ENCODE measurements around the gene OPA1. TPM values are rescaled to one million over a fixed set of nuclear protein-coding genes. Genes with fewer than 3 reads are reported as not detected.

Gene OPA1
- total RNA-seq, 1 experiment from 2014 or later, result 63.0 TPM

- no peaks in the 10 kb centered on the region for H3K36me3 ChIP-seq (replicated peaks; ENCODE audit: control insufficient read depth, insufficient read depth, low read length)
- H3K27me3 ChIP-seq (ENCODE audit: control insufficient read depth, insufficient read depth, low read length), result no peaks in the 10 kb centered on the region
- no peak for DNase-seq
- H3K4me3 ChIP-seq (ENCODE audit: insufficient read depth, low read depth, low read length), result no peak overlapping the region
Observed at GRCh38 chr3:193736616-193737015, 143.6 kb downstream of the OPA1 start.

DNA sequence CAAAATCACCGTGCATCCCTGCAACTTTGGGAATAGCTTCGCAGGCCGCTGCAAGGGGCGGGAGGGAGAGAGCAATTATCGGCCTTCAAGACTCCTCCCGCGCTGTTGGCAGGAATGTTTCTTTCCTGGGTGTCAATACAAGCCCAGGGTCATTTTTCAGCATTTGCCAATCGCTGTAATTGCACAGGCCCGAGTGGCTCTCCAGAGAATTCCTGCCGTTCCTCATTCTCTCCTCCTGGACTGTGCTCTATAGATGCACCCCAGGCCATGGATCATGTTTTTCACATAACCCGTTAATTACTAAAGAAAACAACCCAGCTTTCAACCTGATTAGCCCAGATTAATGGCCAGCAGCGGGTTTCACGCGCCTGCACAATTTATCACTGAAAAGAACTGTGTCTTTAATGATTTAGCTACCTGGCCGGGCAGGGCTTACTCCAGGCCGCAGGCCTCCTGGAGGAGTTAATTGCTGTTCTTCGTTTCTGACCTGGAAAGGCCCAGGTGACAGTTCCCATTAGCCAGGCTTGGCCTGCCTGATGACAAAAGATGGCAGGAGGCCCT, 144.3 kb downstream of the OPA1 start:
- H3K27me3 ChIP-seq (ENCODE audit: control insufficient read depth, insufficient read depth, low read length), result no peaks in the 10 kb centered on the region
- no peak for DNase-seq
- H3K36me3 ChIP-seq (replicated peaks; ENCODE audit: control insufficient read depth, insufficient read depth, low read length), result no peaks in the 10 kb centered on the region
- no peak overlapping the region for H3K4me3 ChIP-seq (ENCODE audit: insufficient read depth, low read depth, low read length)

DNA sequence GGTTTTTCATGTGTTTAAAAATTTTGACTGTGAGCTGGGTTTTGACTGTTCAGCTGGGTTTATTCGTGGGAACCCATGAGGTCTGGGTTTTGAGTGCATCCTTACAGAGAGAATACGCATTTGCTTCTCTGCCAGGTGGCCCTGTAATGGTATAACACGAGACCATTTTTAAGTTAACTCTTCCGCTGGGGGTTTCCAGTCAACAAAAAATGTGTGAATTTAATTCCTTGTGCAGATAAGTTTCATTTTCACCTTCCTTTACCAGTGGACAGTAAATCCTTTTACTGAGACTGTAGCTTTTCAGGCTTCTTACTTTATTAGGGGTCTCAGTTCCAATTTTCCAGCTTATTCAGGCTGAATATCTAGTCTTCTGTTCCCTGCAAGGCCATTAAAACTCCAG, 149.6 kb downstream of the OPA1 start:
- Histone ChIP-seq H3K27me3 (ENCODE audit: control insufficient read depth, insufficient read depth, low read length) (no peaks in the 10 kb centered on the region), H3K4me3 (ENCODE audit: insufficient read depth, low read depth, low read length) (no peak overlapping the region), H3K36me3 (replicated peaks; ENCODE audit: control insufficient read depth, insufficient read depth, low read length) (no peaks in the 10 kb centered on the region)
- no peak for DNase-seq

DNA sequence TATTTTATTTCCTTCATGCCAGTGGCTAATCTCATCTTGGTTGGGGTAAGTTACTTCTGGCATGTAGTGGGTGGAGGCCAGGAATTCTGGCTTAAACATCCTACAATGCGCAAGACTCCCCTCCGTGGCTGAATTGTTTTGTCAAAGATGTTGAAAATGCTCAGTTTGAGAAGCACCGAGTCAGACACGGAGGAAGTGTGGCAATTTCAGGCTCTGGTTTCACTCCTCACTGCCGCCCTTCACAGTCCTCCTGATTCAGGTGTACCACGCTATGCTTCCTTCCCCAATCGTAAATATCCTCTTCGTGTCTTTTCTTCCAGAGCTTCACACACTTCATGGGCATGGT, 150.7 kb downstream of the OPA1 start:
- H3K36me3 ChIP-seq (replicated peaks; ENCODE audit: control insufficient read depth, insufficient read depth, low read length), result no peaks in the 10 kb centered on the region
- H3K27me3 ChIP-seq (ENCODE audit: control insufficient read depth, insufficient read depth, low read length), result no peaks in the 10 kb centered on the region
- H3K4me3 ChIP-seq (ENCODE audit: insufficient read depth, low read depth, low read length), result no peak overlapping the region
- DNase-seq, result no peak

DNA sequence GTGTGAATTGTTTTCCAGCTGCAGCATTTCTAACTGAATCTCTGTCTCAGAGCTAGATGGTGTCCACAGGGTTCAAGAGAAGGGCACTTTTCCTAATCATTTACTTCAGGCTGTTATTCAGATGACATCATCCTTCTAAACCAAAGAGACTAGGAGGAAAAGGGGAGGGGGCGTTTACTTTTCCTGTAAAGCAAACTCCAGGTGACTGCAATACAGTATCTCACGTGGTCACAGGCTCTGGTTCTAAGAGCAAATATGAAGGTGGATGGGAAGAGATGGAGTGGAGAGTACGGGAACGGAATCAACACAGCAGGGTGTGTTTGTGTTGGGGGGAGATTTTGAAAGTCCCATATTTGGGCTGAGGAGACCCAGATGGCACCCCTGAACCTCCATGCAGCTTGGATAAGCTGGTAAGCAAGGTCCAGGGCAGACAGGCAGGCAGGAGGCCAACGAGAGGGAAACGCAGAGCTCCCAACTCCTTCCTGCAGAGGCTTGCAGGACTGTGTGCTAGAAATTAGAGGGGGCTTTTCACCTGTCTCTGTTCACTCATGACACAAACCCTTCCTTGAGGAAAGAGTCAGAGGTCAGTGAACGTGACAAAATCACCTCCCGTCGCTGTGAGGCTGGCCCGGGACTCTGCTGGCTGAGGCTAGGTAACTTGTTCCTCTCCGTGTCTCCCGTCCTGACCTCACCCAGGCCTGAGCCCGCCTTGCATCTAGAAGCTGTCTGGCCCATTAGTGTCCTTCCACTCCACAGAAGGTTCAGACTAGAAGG, 151.2 kb downstream of the OPA1 start:
- Histone ChIP-seq H3K36me3 (replicated peaks; ENCODE audit: control insufficient read depth, insufficient read depth, low read length) (no peaks in the 10 kb centered on the region), H3K4me3 (ENCODE audit: insufficient read depth, low read depth, low read length) (no peak overlapping the region), H3K27me3 (ENCODE audit: control insufficient read depth, insufficient read depth, low read length) (no peaks in the 10 kb centered on the region)
- no peak for DNase-seq

DNA sequence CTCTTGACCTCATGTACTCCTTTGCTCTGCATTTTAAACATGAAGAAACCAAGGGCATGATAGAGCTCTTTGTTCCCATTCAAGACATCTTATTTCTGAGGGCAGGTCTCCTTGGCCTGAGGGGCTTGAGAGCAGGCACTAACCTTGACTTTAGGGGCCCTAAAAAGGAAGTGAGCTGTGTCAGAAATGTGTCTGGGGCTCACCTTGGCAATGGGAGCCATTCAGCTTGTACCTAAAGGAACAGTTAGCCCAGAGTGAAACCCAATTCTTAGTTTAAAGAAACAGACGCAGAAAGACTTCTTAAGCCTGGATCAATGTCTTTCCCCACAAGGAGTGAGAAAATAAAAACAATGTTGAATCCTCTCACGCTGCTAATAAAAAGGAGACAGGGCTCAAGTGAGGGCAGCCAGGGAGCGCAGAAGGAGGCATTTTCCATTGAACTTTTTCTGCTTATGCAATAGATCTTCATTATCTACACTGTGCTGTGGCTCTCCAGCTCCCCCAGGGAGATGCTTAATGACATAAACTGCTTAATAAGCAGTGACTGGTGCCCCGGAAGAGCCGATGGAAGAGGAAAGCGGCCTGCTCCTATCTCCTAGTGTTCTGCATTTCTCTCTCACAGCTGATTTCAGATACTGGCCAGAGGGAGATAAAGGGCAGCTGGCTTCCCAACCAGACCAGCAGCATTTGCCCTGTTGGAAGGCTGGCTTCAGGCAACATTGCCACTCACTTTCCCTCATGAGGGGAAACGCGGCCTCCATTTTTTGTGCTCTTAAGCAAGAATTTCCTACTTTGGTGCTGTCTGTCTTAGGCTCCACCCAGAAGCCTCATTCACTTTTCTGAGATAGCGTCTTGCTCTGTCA, 152.0 kb downstream of the OPA1 start:
- H3K4me3 ChIP-seq (ENCODE audit: insufficient read depth, low read depth, low read length), result no peak overlapping the region
- no peaks in the 10 kb centered on the region for H3K36me3 ChIP-seq (replicated peaks; ENCODE audit: control insufficient read depth, insufficient read depth, low read length)
- no peaks in the 10 kb centered on the region for H3K27me3 ChIP-seq (ENCODE audit: control insufficient read depth, insufficient read depth, low read length)
- DNase-seq, result no peak

GRCh38 chr3:193746832-193747231, 153.8 kb downstream of the OPA1 start:
- DNase-seq, result no peak
- H3K36me3 ChIP-seq (replicated peaks; ENCODE audit: control insufficient read depth, insufficient read depth, low read length), result no peaks in the 10 kb centered on the region
- no peak overlapping the region for H3K4me3 ChIP-seq (ENCODE audit: insufficient read depth, low read depth, low read length)
- no peaks in the 10 kb centered on the region for H3K27me3 ChIP-seq (ENCODE audit: control insufficient read depth, insufficient read depth, low read length)

Other genes with a start within 250 kb of the OPA1 start
- gene ATP13A5, start 214.5 kb upstream of the OPA1 start, total RNA-seq (2014; rRNA removed; shearing (Covaris generic)), result 0.03 TPM in 1 of 2 replicates, not detected in the other
- 0.14 and 0.81 TPM in 2 replicates for gene ATP13A4, start 38.3 kb upstream of the OPA1 start, total RNA-seq (2014; rRNA removed; shearing (Covaris generic))